HepG2 (cell line): ENCODE results near the gene PPP2R5D. TPM values are rescaled to one million over a fixed set of nuclear protein-coding genes. Genes with fewer than 3 reads are reported as not detected.
A peak's percentile ranks its signal among the peaks of the same experiment; 100 is the strongest.

Experiments
- DR1 ChIP-seq: sonication (generic); formaldehyde crosslinking; IDR thresholded peaks from 2 replicates; pipeline ENCODE4 v1.8.0; 2021; ENCODE audit warnings: mild to moderate bottlenecking, missing genetic modification reagents, inconsistent platforms
- ETV5 ChIP-seq: IDR thresholded peaks from 2 replicates; pipeline ENCODE4 v1.6.1; 2018; ENCODE audit warnings: missing biosample characterization, missing genetic modification reagents, inconsistent platforms, borderline replicate concordance
- FOXO1 ChIP-seq: sonication (generic); formaldehyde crosslinking; IDR thresholded peaks from 2 replicates; pipeline ENCODE4 v1.4.0; 2020; ENCODE audit warnings: missing genetic modification reagents
- HNRNPL ChIP-seq: fragments of 200-400 bp; formaldehyde crosslinking; IDR thresholded peaks from 2 replicates; pipeline ENCODE4 v1.6.1; 2017; ENCODE audit warnings: mild to moderate bottlenecking, low read depth, low read length
- IKZF1 ChIP-seq: fragments of 450-650 bp; IDR thresholded peaks from 2 replicates; pipeline ENCODE4 v1.7.1; 2016
- MATR3 ChIP-seq: sonication (generic); formaldehyde crosslinking; IDR thresholded peaks from 2 replicates; pipeline ENCODE4 v1.4.0; 2020; ENCODE audit warnings: missing genetic modification reagents
- MXD3 ChIP-seq: IDR thresholded peaks from 2 replicates; pipeline ENCODE4 v1.6.1; 2016; ENCODE audit warnings: mild to moderate bottlenecking, missing biosample characterization, missing genetic modification reagents
- NRL ChIP-seq: sonication (generic); formaldehyde crosslinking; IDR thresholded peaks from 2 replicates; pipeline ENCODE4 v1.5.0; 2020; ENCODE audit warnings: missing genetic modification reagents, mild to moderate bottlenecking, moderate library complexity, borderline replicate concordance
- TOPORS ChIP-seq: sonication (generic); formaldehyde crosslinking; IDR thresholded peaks from 2 replicates; pipeline ENCODE4 v1.8.0; 2023; ENCODE audit warnings: mild to moderate bottlenecking, missing genetic modification reagents
- U2AF2 ChIP-seq: fragments of 200-400 bp; formaldehyde crosslinking; IDR thresholded peaks from 2 replicates; pipeline ENCODE4 v1.6.1; 2017; ENCODE audit warnings: low read depth, mild to moderate bottlenecking, low read length
- ZIK1 ChIP-seq: sonication (generic); formaldehyde crosslinking; IDR thresholded peaks from 2 replicates; pipeline ENCODE4 v1.5.0; 2020; ENCODE audit warnings: mild to moderate bottlenecking, low read depth, missing genetic modification reagents, borderline replicate concordance
- ZNF563 ChIP-seq: sonication (generic); formaldehyde crosslinking; IDR thresholded peaks from 2 replicates; pipeline ENCODE4 v1.8.0; 2022; ENCODE audit warnings: mild to moderate bottlenecking, moderate library complexity, missing genetic modification reagents
- ZNF674 ChIP-seq: sonication (generic); formaldehyde crosslinking; IDR thresholded peaks from 2 replicates; pipeline ENCODE4 v1.5.0; 2020; ENCODE audit warnings: low read depth, mild to moderate bottlenecking, missing genetic modification reagents
- ZNF75D ChIP-seq: sonication (generic); formaldehyde crosslinking; IDR thresholded peaks from 2 replicates; pipeline ENCODE4 v1.8.1; 2023; ENCODE audit warnings: missing genetic modification reagents, mild to moderate bottlenecking, borderline replicate concordance
- ZSCAN12 ChIP-seq: sonication (generic); formaldehyde crosslinking; IDR thresholded peaks from 2 replicates; pipeline ENCODE4 v1.9.0; 2021; ENCODE audit warnings: mild to moderate bottlenecking, missing genetic modification reagents
- polyA plus RNA-seq, 8 experiments: library from polyadenylated mRNA; depleted of rRNA in 3 of 8; stranded (reverse) in 7 of 8; unstranded in 1 of 8; fragments of >200 nt; fragmentation: Illumina TruSeq in 4 of 8; extraction: Trizol in 4 of 8; gene quantifications; 2 replicates each; pipeline versions ENCODE4 v1.2.1 to v1.2.3, GENCODE V29; 2011 to 2016; ENCODE audit warnings: low read depth in 4 of 8, missing spikeins in 1 of 8, mixed read lengths in 1 of 8; ENCODE audit not compliant: insufficient read depth in 1 of 8
- total RNA-seq, 5 experiments: library from RNA; depleted of rRNA; stranded (reverse); fragments of >200 nt; fragmentation: Illumina TruSeq; extraction: Trizol; gene quantifications; 2 replicates each; pipeline ENCODE4 v1.2.3, GENCODE V29; 2016; ENCODE audit warnings: low read depth in 1 of 5
- TF ChIP-seq, protein P1 (sequence below): sonication (generic); formaldehyde crosslinking; IDR thresholded peaks from 2 replicates; pipeline ENCODE4 v1.5.1; 2020; ENCODE audit warnings: mild to moderate bottlenecking, missing genetic modification reagents, moderate library complexity
- TF ChIP-seq, protein P2 (sequence below): IDR thresholded peaks from 2 replicates; pipeline ENCODE4 v1.6.1; 2016; ENCODE audit warnings: low read depth, control low read depth
- TF ChIP-seq, protein P3 (sequence below): sonication (generic); formaldehyde crosslinking; IDR thresholded peaks from 2 replicates; pipeline ENCODE4 v1.5.0; 2020; ENCODE audit warnings: missing genetic modification reagents

Gene PPP2R5D
- total and polyA plus RNA-seq, 2 of the 13 experiments (the other 11 are each of a cell fraction or from before 2014, with no cell fraction given) = 53.7 to 60.4 TPM

DNA sequence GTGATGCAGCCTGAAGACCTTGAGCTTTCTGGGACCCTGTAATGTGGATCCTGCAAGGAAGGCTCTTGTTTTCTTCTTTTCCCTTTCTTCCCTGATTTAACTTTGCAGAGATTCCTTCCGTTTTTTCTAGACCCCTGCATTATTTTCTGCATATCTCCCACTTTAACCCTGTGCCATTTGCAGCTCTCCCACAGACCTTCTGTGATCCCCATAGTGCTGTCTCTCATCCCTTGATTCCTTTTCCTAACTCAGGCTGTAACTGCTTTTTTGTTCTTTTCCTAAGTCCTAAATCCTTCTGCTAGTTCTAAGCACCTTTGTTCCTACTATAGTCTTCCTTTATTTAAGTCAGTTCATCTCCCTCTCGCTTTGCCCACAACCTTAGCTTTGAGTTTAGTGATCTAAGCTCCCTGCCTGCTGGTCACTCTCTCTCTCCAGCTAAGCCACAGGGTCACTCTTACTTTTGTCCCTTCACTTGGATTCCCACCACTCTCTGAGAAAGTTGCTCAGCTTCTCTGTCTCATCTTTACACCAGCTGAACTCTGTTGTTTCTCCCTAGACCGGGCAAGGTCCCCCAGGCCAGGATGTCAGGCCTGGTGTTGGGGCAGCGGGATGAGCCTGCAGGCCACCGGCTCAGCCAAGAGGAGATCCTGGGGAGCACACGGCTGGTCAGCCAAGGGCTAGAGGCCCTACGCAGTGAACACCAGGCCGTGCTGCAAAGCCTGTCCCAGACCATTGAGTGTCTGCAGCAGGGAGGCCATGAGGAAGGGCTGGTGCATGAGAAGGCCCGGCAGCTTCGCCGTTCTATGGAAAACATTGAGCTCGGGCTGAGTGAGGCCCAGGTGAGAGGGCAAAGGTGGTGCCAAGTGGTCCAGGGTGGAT is 76.6 kb downstream of the PPP2R5D start (continued):
- TF ChIP-seq, protein P1, sequence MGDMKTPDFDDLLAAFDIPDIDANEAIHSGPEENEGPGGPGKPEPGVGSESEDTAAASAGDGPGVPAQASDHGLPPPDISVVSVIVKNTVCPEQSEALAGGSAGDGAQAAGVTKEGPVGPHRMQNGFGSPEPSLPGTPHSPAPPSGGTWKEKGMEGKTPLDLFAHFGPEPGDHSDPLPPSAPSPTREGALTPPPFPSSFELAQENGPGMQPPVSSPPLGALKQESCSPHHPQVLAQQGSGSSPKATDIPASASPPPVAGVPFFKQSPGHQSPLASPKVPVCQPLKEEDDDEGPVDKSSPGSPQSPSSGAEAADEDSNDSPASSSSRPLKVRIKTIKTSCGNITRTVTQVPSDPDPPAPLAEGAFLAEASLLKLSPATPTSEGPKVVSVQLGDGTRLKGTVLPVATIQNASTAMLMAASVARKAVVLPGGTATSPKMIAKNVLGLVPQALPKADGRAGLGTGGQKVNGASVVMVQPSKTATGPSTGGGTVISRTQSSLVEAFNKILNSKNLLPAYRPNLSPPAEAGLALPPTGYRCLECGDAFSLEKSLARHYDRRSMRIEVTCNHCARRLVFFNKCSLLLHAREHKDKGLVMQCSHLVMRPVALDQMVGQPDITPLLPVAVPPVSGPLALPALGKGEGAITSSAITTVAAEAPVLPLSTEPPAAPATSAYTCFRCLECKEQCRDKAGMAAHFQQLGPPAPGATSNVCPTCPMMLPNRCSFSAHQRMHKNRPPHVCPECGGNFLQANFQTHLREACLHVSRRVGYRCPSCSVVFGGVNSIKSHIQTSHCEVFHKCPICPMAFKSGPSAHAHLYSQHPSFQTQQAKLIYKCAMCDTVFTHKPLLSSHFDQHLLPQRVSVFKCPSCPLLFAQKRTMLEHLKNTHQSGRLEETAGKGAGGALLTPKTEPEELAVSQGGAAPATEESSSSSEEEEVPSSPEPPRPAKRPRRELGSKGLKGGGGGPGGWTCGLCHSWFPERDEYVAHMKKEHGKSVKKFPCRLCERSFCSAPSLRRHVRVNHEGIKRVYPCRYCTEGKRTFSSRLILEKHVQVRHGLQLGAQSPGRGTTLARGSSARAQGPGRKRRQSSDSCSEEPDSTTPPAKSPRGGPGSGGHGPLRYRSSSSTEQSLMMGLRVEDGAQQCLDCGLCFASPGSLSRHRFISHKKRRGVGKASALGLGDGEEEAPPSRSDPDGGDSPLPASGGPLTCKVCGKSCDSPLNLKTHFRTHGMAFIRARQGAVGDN (CRISPR knock-in tag) = peak; percentile 82
- TF ChIP-seq IKZF1 (no peak), U2AF2 (no peak), TOPORS (CRISPR knock-in tag) (peak; percentile 34), FOXO1 (CRISPR knock-in tag) (peak; percentile 40; the same call in 1 of the 2 replicates), MATR3 (CRISPR knock-in tag) (no peak), ZSCAN12 (CRISPR knock-in tag) (no peak), ZNF674 (CRISPR knock-in tag) (no peak), NRL (CRISPR knock-in tag) (peak; percentile 66), MXD3 (CRISPR knock-in tag) (0 out of 2 replicates have a peak, but pooled peaks have one; percentile 24), HNRNPL (no peak), ZIK1 (CRISPR knock-in tag) (peak; percentile 56; the same call in 1 of the 2 replicates), ZNF563 (CRISPR knock-in tag) (no peak), ETV5 (CRISPR knock-in tag) (no peak), DR1 (CRISPR knock-in tag) (no peak), ZNF75D (CRISPR knock-in tag) (no peak)
- TF ChIP-seq, protein P2, sequence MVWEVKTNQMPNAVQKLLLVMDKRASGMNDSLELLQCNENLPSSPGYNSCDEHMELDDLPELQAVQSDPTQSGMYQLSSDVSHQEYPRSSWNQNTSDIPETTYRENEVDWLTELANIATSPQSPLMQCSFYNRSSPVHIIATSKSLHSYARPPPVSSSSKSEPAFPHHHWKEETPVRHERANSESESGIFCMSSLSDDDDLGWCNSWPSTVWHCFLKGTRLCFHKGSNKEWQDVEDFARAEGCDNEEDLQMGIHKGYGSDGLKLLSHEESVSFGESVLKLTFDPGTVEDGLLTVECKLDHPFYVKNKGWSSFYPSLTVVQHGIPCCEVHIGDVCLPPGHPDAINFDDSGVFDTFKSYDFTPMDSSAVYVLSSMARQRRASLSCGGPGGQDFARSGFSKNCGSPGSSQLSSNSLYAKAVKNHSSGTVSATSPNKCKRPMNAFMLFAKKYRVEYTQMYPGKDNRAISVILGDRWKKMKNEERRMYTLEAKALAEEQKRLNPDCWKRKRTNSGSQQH = 0 out of 2 replicates have a peak, but pooled peaks have one; percentile 68
- TF ChIP-seq, protein P3, sequence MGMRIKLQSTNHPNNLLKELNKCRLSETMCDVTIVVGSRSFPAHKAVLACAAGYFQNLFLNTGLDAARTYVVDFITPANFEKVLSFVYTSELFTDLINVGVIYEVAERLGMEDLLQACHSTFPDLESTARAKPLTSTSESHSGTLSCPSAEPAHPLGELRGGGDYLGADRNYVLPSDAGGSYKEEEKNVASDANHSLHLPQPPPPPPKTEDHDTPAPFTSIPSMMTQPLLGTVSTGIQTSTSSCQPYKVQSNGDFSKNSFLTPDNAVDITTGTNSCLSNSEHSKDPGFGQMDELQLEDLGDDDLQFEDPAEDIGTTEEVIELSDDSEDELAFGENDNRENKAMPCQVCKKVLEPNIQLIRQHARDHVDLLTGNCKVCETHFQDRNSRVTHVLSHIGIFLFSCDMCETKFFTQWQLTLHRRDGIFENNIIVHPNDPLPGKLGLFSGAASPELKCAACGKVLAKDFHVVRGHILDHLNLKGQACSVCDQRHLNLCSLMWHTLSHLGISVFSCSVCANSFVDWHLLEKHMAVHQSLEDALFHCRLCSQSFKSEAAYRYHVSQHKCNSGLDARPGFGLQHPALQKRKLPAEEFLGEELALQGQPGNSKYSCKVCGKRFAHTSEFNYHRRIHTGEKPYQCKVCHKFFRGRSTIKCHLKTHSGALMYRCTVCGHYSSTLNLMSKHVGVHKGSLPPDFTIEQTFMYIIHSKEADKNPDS = no peak
